GM10266 (cell line): ENCODE data around the gene PPP1R37.

Experiments
- DNase-seq: peaks from one replicate; pipeline ENCODE4 v3.0.0; 2012; ENCODE audit errors: extremely low spot score
- CTCF ChIP-seq: IDR thresholded peaks from 2 replicates; pipeline ENCODE4 v1.5.1; 2012; ENCODE audit warnings: mild to moderate bottlenecking, low read depth; ENCODE audit not compliant: control insufficient read depth, insufficient read depth; ENCODE audit errors: missing control alignments

Gene PPP1R37

DNA sequence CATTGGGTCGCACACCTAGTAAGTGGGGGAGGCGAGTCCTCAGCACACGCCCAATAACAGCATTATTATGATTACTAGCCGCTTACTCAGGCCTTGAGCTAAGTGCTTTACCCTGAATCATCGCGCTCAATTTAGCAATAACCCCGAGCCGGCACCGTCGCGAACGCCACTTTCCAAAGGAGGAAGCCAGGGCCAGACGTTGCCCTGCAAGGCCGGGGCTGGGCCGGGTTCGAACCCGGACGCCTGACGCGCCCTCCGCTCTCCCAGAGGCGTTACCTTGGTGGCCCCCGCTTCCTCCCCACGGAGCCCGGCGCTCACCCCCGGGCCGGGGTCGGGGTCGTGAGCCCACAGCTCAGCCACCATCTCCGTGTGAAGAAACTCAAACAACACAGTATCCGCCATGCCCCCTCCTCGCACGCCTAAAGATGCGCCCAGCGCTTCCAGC is 84.9 kb downstream of the PPP1R37 start, which contains the start of gene TRAPPC6A:
TSS of gene TRAPPC6A (minus strand) at position 421 of the 445 bp plus-strand sequence. CDS start at position 402, 19 bp downstream.
- TF ChIP-seq CTCF: no peak
- DNase-seq: no peak

DNA sequence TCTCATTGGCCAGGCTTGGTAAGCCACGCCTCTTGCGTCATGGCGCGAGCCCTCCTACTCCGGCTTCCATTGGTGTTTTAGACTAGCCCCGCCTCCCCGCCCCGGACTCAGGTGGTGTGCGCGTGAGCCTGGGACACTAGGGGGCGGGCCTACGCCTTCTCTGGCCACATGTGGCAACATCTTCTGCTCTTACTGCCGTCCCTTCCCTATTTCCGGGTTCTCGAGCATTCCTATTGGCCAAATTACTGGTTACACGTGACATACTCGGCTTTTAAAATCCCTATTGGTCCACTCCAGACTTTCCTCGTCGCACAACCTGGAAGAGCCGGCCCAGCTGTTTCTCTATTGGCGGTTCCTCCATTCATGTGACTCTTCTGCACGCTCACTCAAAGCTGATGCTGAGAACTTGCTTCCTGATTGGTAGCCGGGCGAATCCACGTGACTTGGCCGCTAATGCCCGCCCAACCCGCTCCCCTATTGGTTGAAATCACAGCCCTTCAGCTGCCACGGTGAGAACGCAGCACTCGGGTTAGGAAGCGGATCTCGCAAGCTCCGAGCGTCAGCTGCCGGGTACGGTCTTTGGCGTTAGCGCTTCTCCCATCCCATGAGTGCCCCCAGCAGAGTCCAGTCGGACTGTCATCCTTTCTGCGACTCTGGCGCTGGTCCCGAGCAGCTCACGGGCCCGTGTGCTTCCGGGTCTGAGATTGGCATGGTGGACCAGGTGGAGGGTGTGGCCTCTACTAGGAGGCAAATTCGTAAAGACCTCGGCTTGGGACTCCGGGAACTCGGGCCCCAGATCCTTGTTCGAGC is 85.5 kb downstream of the PPP1R37 start, which contains the start of gene BLOC1S3:
TSS of gene BLOC1S3 (plus strand) at position 523 of the 810 bp plus-strand sequence. CDS start 513 bp downstream, outside the sequence.
- TF ChIP-seq CTCF: peak; percentile 40
- peak; percentile 97 for DNase-seq

- no peak for TF ChIP-seq CTCF
- peak; percentile 47 for DNase-seq
These were observed 86.3 kb downstream of the PPP1R37 start for GRCh38 chr19:45179072-45179891.

- TF ChIP-seq CTCF: no peak
- DNase-seq: no peak
These were observed 87.0 kb downstream of the PPP1R37 start for GRCh38 chr19:45179892-45180370.

- no peak for DNase-seq
- TF ChIP-seq CTCF: no peak
These were observed 88.0 kb downstream of the PPP1R37 start for GRCh38 chr19:45180936-45181335.

- no peak for DNase-seq
- no peak for TF ChIP-seq CTCF
These were observed 89.8 kb downstream of the PPP1R37 start for GRCh38 chr19:45182758-45183157.

DNA sequence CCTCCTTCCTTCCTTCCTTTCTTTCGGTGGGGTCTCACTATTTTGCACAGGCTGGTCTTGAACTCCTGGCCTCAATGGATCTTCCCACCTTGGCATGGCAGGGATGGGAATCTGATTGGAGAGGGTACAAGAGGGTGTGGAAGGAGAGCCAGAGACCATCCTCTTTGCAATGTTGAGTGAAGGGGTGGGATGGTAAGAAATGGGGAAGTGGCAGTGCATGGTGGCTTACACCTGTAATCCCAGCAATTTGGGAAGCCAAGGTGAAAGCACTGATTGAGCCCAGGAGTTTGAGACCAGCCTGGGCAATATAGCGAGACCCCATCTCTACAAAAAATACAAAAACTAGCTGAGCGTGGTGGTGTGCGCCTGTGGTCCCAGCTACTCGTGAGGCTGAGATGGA is 91.1 kb downstream of the PPP1R37 start:
- no peak for TF ChIP-seq CTCF
- no peak for DNase-seq
